Measurements from ENCODE around the gene FOXO3. TPM values are rescaled to one million over a fixed set of nuclear protein-coding genes. Genes with fewer than 3 reads are reported as not detected.
"Not testable (repeated sequence)": the region's sequence is repeated elsewhere in the genome, so short reads cannot be mapped to it uniquely, and the experiment has no call there.

Gene FOXO3
- total RNA-seq, 1 experiment from 2014 or later = 10.5 TPM

DNA sequence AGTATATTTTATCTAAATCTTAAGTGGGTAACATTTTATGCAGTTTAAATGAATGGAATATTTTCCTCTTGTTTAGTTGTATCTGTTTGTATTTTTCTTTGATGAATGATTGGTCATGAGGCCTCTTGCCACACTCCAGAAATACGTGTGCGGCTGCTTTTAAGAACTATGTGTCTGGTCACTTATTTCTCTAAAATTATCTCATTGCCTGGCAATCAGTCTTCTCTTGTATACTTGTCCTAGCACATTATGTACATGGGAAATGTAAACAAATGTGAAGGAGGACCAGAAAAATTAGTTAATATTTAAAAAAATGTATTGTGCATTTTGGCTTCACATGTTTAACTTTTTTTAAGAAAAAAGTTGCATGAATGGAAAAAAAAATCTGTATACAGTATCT lies 123.3 kb downstream of the FOXO3 start:
- not testable (repeated sequence) for H3K4me3 ChIP-seq (ENCODE audit: low read length); H3K27ac ChIP-seq (ENCODE audit: low read length); H3K9me2 ChIP-seq (replicated peaks; ENCODE audit: insufficient read depth, low read length); H3K4me1 ChIP-seq (ENCODE audit: low read length); H4K20me1 ChIP-seq (ENCODE audit: insufficient read depth, low read depth, low read length); H3K4me2 ChIP-seq (ENCODE audit: low read depth, low read length, poor library complexity, severe bottlenecking); DNase-seq; H3K27me3 ChIP-seq (ENCODE audit: low read length); H3K36me3 ChIP-seq (ENCODE audit: insufficient read depth, low read length); H3K79me2 ChIP-seq (ENCODE audit: low read length); H3K9ac ChIP-seq (ENCODE audit: low read length); H3K9me3 ChIP-seq (ENCODE audit: low read length); H2AFZ ChIP-seq (ENCODE audit: low read length)

DNA sequence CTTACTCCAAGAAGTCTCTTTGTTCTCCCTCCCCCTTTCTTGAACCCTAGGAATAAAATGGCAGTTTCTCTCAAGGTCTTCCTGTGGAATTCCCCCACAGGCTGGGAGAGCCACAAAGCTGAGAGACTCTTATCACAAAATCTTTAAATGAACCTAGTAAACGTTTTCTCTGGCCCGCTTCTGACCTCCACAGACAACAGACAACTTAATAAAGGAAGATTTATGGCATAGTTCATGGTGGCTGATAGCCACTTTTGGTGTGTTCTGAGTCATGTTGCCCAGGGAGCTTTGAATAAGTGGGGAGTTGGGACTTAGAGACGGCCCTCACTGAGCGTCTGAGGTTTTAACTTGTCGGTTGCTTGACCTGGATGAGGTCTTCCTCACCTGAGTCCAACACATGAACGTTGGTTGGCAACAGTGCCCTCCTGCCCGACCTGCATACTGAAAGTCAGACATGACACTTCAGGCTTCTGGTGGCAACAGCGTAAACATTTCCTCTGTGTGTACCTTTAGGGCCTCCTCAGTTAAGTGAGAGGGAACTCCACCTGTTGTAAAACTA lies 124.1 kb downstream of the FOXO3 start:
- Histone ChIP-seq H3K4me3 (ENCODE audit: low read length) (no peak overlapping the region), H3K4me2 (ENCODE audit: low read depth, low read length, poor library complexity, severe bottlenecking) (no peak overlapping the region), H3K27ac (ENCODE audit: low read length) (no peak overlapping the region), H4K20me1 (ENCODE audit: insufficient read depth, low read depth, low read length) (no peaks in the 10 kb centered on the region), H3K27me3 (ENCODE audit: low read length) (no peaks in the 10 kb centered on the region), H3K9me2 (replicated peaks; ENCODE audit: insufficient read depth, low read length) (no peaks in the 10 kb centered on the region), H3K79me2 (ENCODE audit: low read length) (no peaks in the 10 kb centered on the region), H3K4me1 (ENCODE audit: low read length) (no peaks in the 10 kb centered on the region), H2AFZ (ENCODE audit: low read length) (no peak overlapping the region), H3K36me3 (ENCODE audit: insufficient read depth, low read length) (no peaks in the 10 kb centered on the region), H3K9me3 (ENCODE audit: low read length) (no peaks in the 10 kb centered on the region), H3K9ac (ENCODE audit: low read length) (no peak overlapping the region)
- DNase-seq = peak; percentile 39

DNA sequence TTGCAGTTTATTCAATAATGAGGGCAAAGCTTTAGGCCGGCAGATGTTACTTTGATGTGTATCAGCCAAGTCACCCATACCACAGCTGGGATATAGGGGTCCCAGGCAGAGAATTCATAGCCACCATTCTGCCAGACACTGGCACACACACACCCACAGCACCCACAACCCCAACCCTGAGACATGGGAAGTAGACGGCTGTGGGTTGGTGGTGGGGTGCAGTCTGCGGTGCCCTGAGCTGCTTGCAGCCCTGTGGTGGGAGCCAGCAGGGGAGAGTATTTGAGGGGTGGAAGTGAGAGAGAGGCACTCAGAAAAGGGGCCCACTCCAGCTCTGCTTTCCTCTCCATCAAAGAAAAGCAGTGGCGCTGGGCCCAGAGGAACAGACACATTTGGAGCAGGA lies 125.3 kb downstream of the FOXO3 start:
- DNase-seq = no peak
- Histone ChIP-seq H3K36me3 (ENCODE audit: insufficient read depth, low read length) (no peaks in the 10 kb centered on the region), H3K4me1 (ENCODE audit: low read length) (no peaks in the 10 kb centered on the region), H3K4me3 (ENCODE audit: low read length) (no peak overlapping the region), H3K27me3 (ENCODE audit: low read length) (no peaks in the 10 kb centered on the region), H3K4me2 (ENCODE audit: low read depth, low read length, poor library complexity, severe bottlenecking) (no peak overlapping the region), H2AFZ (ENCODE audit: low read length) (no peak overlapping the region), H3K27ac (ENCODE audit: low read length) (no peak overlapping the region), H3K9me3 (ENCODE audit: low read length) (no peaks in the 10 kb centered on the region), H4K20me1 (ENCODE audit: insufficient read depth, low read depth, low read length) (no peaks in the 10 kb centered on the region), H3K9ac (ENCODE audit: low read length) (no peak overlapping the region), H3K9me2 (replicated peaks; ENCODE audit: insufficient read depth, low read length) (no peaks in the 10 kb centered on the region), H3K79me2 (ENCODE audit: low read length) (no peaks in the 10 kb centered on the region)

DNA sequence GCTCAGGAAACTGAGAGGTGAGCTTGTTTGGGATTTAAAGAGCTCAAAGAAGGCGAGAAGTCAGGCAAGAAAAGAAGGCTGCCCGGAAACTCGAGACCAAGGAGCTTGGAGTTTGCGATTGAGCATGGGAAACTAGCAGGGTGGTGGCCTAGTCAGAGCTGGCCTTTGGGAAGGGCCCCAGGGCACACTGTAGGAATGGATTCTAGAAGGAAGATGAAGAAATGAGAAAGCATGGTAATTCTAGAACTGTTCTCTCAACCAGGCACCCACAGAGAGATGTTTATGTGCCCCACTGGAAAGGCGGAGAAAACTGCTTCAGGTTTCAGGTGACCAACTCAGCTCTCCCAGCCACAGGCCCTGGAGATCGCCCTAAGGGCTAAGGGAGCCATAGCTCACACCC lies 126.2 kb downstream of the FOXO3 start:
- DNase-seq = no peak
- H3K9me2 ChIP-seq (replicated peaks; ENCODE audit: insufficient read depth, low read length) = no peaks in the 10 kb centered on the region
- no peaks in the 10 kb centered on the region for H3K27me3 ChIP-seq (ENCODE audit: low read length)
- H3K9me3 ChIP-seq (ENCODE audit: low read length) = no peaks in the 10 kb centered on the region
- no peak overlapping the region for H3K4me3 ChIP-seq (ENCODE audit: low read length)
- no peak overlapping the region for H3K4me2 ChIP-seq (ENCODE audit: low read depth, low read length, poor library complexity, severe bottlenecking)
- no peak overlapping the region for H3K27ac ChIP-seq (ENCODE audit: low read length)
- H3K4me1 ChIP-seq (ENCODE audit: low read length) = no peaks in the 10 kb centered on the region
- no peaks in the 10 kb centered on the region for H3K79me2 ChIP-seq (ENCODE audit: low read length)
- no peaks in the 10 kb centered on the region for H4K20me1 ChIP-seq (ENCODE audit: insufficient read depth, low read depth, low read length)
- no peak overlapping the region for H2AFZ ChIP-seq (ENCODE audit: low read length)
- H3K36me3 ChIP-seq (ENCODE audit: insufficient read depth, low read length) = no peaks in the 10 kb centered on the region
- no peak overlapping the region for H3K9ac ChIP-seq (ENCODE audit: low read length)

DNA sequence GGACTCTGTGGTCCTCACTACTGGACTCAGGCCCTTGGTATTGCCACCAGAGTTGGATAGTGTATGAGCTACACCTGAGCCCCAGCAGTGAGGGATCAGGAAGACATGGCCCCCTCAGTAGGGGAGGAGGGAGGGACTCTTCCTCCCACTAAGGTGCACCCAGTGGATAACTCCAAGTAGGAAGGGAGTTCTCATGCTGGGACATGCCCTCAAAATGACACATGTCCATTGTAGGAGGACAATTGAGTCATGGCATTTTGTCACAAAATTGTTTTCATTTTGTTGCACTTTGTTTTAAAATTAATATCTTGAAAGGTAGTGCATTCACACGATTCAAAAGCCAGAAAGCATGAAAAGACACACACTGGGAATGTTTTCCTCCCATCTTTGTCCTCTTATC lies 127.2 kb downstream of the FOXO3 start:
- Histone ChIP-seq H3K9me3 (ENCODE audit: low read length) (no peaks in the 10 kb centered on the region), H3K4me3 (ENCODE audit: low read length) (no peak overlapping the region), H3K36me3 (ENCODE audit: insufficient read depth, low read length) (no peaks in the 10 kb centered on the region), H3K27me3 (ENCODE audit: low read length) (no peaks in the 10 kb centered on the region), H3K27ac (ENCODE audit: low read length) (no peak overlapping the region), H3K9ac (ENCODE audit: low read length) (no peak overlapping the region), H3K9me2 (replicated peaks; ENCODE audit: insufficient read depth, low read length) (no peaks in the 10 kb centered on the region), H3K4me1 (ENCODE audit: low read length) (no peaks in the 10 kb centered on the region), H3K79me2 (ENCODE audit: low read length) (no peaks in the 10 kb centered on the region), H3K4me2 (ENCODE audit: low read depth, low read length, poor library complexity, severe bottlenecking) (no peak overlapping the region), H4K20me1 (ENCODE audit: insufficient read depth, low read depth, low read length) (no peaks in the 10 kb centered on the region), H2AFZ (ENCODE audit: low read length) (no peak overlapping the region)
- DNase-seq = no peak

DNA sequence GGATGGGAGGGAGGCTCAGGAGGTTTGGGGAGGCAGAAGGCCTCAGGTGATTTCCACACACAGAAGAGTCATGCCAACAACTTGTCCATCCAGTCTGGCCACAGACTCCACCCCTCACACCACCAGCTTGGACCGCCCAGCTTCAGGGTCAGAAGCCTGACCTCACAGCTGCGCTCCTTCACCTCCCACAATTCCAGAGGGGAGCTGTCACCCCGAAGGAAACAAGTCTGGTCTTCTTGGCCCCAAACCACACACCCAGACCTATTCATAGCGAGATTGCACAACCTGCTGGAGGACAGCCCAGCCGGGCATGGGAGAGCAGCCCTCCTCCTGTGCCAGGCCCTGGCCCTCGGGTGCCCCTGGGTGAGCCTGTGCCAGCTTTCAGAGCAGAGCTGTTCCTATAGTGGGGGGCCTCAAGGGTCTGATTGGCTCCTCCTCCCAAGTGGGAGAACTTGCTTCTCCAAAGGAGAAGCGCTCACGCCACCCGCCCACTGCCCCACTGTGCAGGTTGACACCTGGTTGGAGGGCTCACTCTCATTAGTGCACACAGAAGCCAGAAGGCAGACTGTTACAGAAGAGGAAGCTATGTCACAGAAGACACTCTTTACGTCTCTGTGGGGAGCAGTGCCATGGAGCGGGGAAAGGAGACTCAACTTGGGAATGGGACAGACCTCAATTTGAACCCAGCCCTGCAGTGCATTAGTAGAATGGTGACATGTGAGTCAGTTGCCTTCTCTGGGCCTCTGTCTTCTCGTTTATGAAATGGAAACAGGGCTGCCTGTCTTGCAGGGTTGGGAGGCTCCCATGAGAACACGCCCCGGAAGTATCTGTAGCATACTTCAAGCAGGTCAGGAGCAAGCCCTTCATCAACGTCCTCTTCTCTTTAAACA lies 128.8 kb downstream of the FOXO3 start:
- no peaks in the 10 kb centered on the region for H3K79me2 ChIP-seq (ENCODE audit: low read length)
- no peaks in the 10 kb centered on the region for H3K36me3 ChIP-seq (ENCODE audit: insufficient read depth, low read length)
- DNase-seq = peak; percentile 22
- H3K27me3 ChIP-seq (ENCODE audit: low read length) = no peaks in the 10 kb centered on the region
- H3K4me1 ChIP-seq (ENCODE audit: low read length) = no peaks in the 10 kb centered on the region
- no peaks in the 10 kb centered on the region for H4K20me1 ChIP-seq (ENCODE audit: insufficient read depth, low read depth, low read length)
- no peak overlapping the region for H2AFZ ChIP-seq (ENCODE audit: low read length)
- no peaks in the 10 kb centered on the region for H3K9me3 ChIP-seq (ENCODE audit: low read length)
- no peak overlapping the region for H3K27ac ChIP-seq (ENCODE audit: low read length)
- no peak overlapping the region for H3K4me2 ChIP-seq (ENCODE audit: low read depth, low read length, poor library complexity, severe bottlenecking)
- H3K9me2 ChIP-seq (replicated peaks; ENCODE audit: insufficient read depth, low read length) = no peaks in the 10 kb centered on the region
- H3K4me3 ChIP-seq (ENCODE audit: low read length) = no peak overlapping the region
- no peak overlapping the region for H3K9ac ChIP-seq (ENCODE audit: low read length)

DNA sequence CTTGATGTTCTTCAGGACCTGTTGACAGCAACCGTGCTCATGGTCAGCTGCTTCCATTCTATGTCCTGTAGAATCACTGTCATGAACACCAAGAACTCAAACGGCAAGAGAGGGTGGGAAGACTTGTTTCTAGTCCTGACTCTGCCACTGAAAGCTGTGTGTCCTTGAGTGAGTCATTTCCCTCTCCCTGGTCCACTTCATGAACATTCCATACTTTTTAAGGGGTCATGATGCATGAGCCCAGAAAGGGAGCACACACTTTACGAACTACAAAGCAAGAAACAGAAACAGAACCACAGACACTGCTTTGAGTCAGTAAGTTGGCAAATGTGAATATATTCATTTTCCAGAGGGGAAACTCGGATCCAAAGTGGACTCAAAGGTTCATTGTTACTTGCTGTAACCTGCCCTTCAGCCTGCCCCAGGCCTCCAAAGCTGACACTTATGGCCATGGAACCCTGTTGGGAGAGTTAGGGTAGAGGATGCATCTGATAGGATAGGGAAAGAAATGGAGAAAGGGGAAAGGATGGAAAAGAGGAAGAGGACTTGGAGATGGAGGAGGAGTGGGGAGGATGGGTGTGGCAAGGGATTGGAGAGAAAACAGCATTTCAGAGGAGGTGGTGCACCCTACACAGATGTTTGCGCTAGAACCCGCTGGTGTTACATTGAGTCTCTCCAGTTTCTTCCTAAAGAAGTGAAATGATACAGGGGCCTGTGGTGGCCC lies 129.8 kb downstream of the FOXO3 start:
- DNase-seq = peak; percentile 14
- no peak overlapping the region for H2AFZ ChIP-seq (ENCODE audit: low read length)
- no peak overlapping the region for H3K27ac ChIP-seq (ENCODE audit: low read length)
- H3K4me3 ChIP-seq (ENCODE audit: low read length) = no peak overlapping the region
- no peaks in the 10 kb centered on the region for H3K79me2 ChIP-seq (ENCODE audit: low read length)
- no peaks in the 10 kb centered on the region for H3K4me1 ChIP-seq (ENCODE audit: low read length)
- no peaks in the 10 kb centered on the region for H3K27me3 ChIP-seq (ENCODE audit: low read length)
- no peaks in the 10 kb centered on the region for H3K9me3 ChIP-seq (ENCODE audit: low read length)
- no peaks in the 10 kb centered on the region for H3K36me3 ChIP-seq (ENCODE audit: insufficient read depth, low read length)
- H3K4me2 ChIP-seq (ENCODE audit: low read depth, low read length, poor library complexity, severe bottlenecking) = no peak overlapping the region
- no peaks in the 10 kb centered on the region for H4K20me1 ChIP-seq (ENCODE audit: insufficient read depth, low read depth, low read length)
- no peak overlapping the region for H3K9ac ChIP-seq (ENCODE audit: low read length)
- no peaks in the 10 kb centered on the region for H3K9me2 ChIP-seq (replicated peaks; ENCODE audit: insufficient read depth, low read length)

DNA sequence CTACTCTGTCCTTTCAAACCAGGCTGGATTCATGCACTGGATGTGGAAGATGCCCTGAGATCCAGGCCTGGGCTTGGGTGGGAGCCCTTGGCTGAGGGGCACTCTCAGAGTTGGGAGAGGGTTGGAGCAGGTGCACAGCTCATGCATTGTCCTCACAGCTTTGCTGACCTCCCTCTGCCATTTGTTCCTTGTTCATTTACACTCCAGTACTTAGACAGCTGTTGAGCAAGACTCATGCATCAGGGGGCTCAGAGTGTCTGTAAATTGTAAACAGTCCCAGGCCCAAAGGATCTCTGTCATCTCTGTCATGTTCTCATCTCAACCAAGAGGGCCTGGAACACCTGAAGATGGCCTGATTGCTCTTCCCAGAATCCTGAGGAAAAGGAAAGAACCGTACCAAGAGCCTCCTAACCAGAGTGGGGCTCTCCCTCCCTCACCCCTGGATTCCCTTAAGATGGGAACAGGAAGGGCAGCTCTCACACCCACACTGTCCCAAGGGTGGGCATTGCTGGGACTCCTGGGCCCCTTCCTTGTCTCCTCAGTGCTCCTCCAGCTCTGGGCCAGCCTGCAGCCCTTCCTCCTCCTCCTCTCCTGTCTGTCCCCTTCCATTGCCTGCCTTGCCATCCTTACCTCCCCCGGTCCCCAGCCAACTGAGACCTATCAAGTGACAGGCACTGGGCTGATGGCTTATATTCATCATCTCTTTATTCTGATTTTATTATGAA lies 132.9 kb downstream of the FOXO3 start:
- Histone ChIP-seq H3K9ac (ENCODE audit: low read length) (no peak overlapping the region), H3K27me3 (ENCODE audit: low read length) (no peaks in the 10 kb centered on the region), H4K20me1 (ENCODE audit: insufficient read depth, low read depth, low read length) (no peaks in the 10 kb centered on the region), H3K79me2 (ENCODE audit: low read length) (no peaks in the 10 kb centered on the region), H3K4me2 (ENCODE audit: low read depth, low read length, poor library complexity, severe bottlenecking) (no peak overlapping the region), H3K27ac (ENCODE audit: low read length) (no peak overlapping the region), H3K36me3 (ENCODE audit: insufficient read depth, low read length) (no peaks in the 10 kb centered on the region), H3K9me3 (ENCODE audit: low read length) (no peaks in the 10 kb centered on the region), H3K4me3 (ENCODE audit: low read length) (no peak overlapping the region), H3K4me1 (ENCODE audit: low read length) (no peaks in the 10 kb centered on the region), H2AFZ (ENCODE audit: low read length) (no peak overlapping the region), H3K9me2 (replicated peaks; ENCODE audit: insufficient read depth, low read length) (no peaks in the 10 kb centered on the region)
- peak; percentile 27 for DNase-seq

Data from Karpas-422 (cell line).